WTC11 (cell line): ENCODE data around the gene EFCC1. TPM values are rescaled to one million over a fixed set of nuclear protein-coding genes. Genes with fewer than 3 reads are reported as not detected.

ENCODE experiments used
- ATAC-seq: fragments of 200-7000 bp; cut with Tn5 transposase; 2 replicates; pipeline ENCODE4 v1.10.0; 2021; ENCODE audit warnings: mild to moderate bottlenecking, moderate library complexity
- CTCF ChIA-PET: fragments of 300-600 bp; sonication (Branson Sonifier 250); formaldehyde crosslinking; loops from one replicate; lab custom pipeline; 2021; ENCODE audit warnings: antibody characterized with exemption; lab: Charles Lee
- POLR2A ChIA-PET: fragments of 350-600 bp; sonication (Branson Sonifier 250); formaldehyde crosslinking; loops from one replicate; lab custom pipeline; 2021; ENCODE audit warnings: antibody characterized with exemption; lab: Charles Lee
- DNase-seq: peaks from one replicate; pipeline ENCODE4 v3.0.0; 2021; ENCODE audit warnings: low spot score
- H3K27ac Mint-ChIP-seq: 2 replicates; pipeline ENCODE4 v1.8.0; 2021; ENCODE audit warnings: mixed read lengths
- H3K27me3 Mint-ChIP-seq: 2 replicates; pipeline ENCODE4 v1.8.0; 2021; ENCODE audit warnings: low read depth, mild to moderate bottlenecking, moderate library complexity, mixed read lengths
- H3K36me3 Mint-ChIP-seq: 2 replicates; pipeline ENCODE4 v1.8.0; 2021; ENCODE audit warnings: mixed read lengths
- H3K4me1 Mint-ChIP-seq: 2 replicates; pipeline ENCODE4 v1.8.0; 2022; ENCODE audit warnings: mixed read lengths
- H3K4me3 Mint-ChIP-seq: 2 replicates; pipeline ENCODE4 v1.8.0; 2021; ENCODE audit warnings: mild to moderate bottlenecking, moderate library complexity, mixed read lengths
- H3K9me3 Mint-ChIP-seq: 2 replicates; pipeline ENCODE4 v1.8.0; 2021; ENCODE audit warnings: mixed read lengths
- CBFB ChIP-seq: sonication (generic); formaldehyde crosslinking; IDR thresholded peaks from 2 replicates; pipeline ENCODE4 v1.8.1; 2022; ENCODE audit warnings: mild to moderate bottlenecking, low read depth, missing genetic modification reagents
- HMGA2 ChIP-seq: fragments of 250-450 bp; sonication (Bioruptor Pico); IDR thresholded peaks from 2 replicates; pipeline ENCODE4 v1.4.0; 2021; ENCODE audit warnings: mild to moderate bottlenecking, moderate library complexity
- IRF2 ChIP-seq: sonication (generic); formaldehyde crosslinking; IDR thresholded peaks from 2 replicates; pipeline ENCODE4 v1.8.0; 2022; ENCODE audit warnings: low read depth, missing genetic modification reagents, borderline replicate concordance
- MYBL2 ChIP-seq: sonication (generic); formaldehyde crosslinking; IDR thresholded peaks from 2 replicates; pipeline ENCODE4 v1.8.1; 2023; ENCODE audit warnings: mild to moderate bottlenecking, moderate library complexity, missing genetic modification reagents
- NFATC4 ChIP-seq: fragments of 250-450 bp; sonication (Bioruptor Pico); IDR thresholded peaks from 2 replicates; pipeline ENCODE4 v1.9.0; 2021; ENCODE audit warnings: mild to moderate bottlenecking
- NFE2L1 ChIP-seq: sonication (generic); formaldehyde crosslinking; IDR thresholded peaks from 2 replicates; pipeline ENCODE4 v1.8.1; 2023; ENCODE audit warnings: missing genetic modification reagents
- NFYB ChIP-seq: sonication (generic); formaldehyde crosslinking; conservative IDR thresholded peaks from 2 replicates; pipeline ENCODE4 v1.8.0; 2022; ENCODE audit warnings: low read depth, missing genetic modification reagents
- NR1H2 ChIP-seq: sonication (generic); formaldehyde crosslinking; IDR thresholded peaks from 2 replicates; pipeline ENCODE4 v1.9.0; 2021; ENCODE audit warnings: mild to moderate bottlenecking, moderate library complexity, missing genetic modification reagents
- NR2C2 ChIP-seq: sonication (generic); formaldehyde crosslinking; IDR thresholded peaks from 2 replicates; pipeline ENCODE4 v1.8.0; 2022; ENCODE audit warnings: mild to moderate bottlenecking, missing genetic modification reagents
- TCF7 ChIP-seq: sonication (generic); formaldehyde crosslinking; IDR thresholded peaks from 2 replicates; pipeline ENCODE4 v1.8.0; 2022; ENCODE audit warnings: mild to moderate bottlenecking, low read depth, missing genetic modification reagents, moderate library complexity
- TEAD1 ChIP-seq: sonication (generic); formaldehyde crosslinking; IDR thresholded peaks from 2 replicates; pipeline ENCODE4 v1.8.0; 2022; ENCODE audit warnings: mild to moderate bottlenecking, missing genetic modification reagents
- TP53 ChIP-seq: sonication (generic); formaldehyde crosslinking; IDR thresholded peaks from 2 replicates; pipeline ENCODE4 v1.8.1; 2023; ENCODE audit warnings: mild to moderate bottlenecking, missing genetic modification reagents
- ZNF232 ChIP-seq: sonication (generic); formaldehyde crosslinking; IDR thresholded peaks from 2 replicates; pipeline ENCODE4 v1.8.0; 2022; ENCODE audit warnings: mild to moderate bottlenecking, missing genetic modification reagents
- ZNF263 ChIP-seq: sonication (generic); formaldehyde crosslinking; IDR thresholded peaks from 2 replicates; pipeline ENCODE4 v1.8.1; 2022; ENCODE audit warnings: low read depth, mild to moderate bottlenecking, moderate library complexity, missing genetic modification reagents
- total RNA-seq: library from RNA; stranded (reverse); gene quantifications from 3 replicates; pipeline ENCODE4 v1.2.3, GENCODE V29; 2021
- TF ChIP-seq, protein P1 (sequence below): sonication (generic); formaldehyde crosslinking; IDR thresholded peaks from 2 replicates; pipeline ENCODE4 v1.8.0; 2022; ENCODE audit warnings: mild to moderate bottlenecking, missing genetic modification reagents
- TF ChIP-seq, protein P2 (sequence below): sonication (generic); formaldehyde crosslinking; IDR thresholded peaks from 2 replicates; pipeline ENCODE4 v1.8.0; 2022; ENCODE audit warnings: mild to moderate bottlenecking, missing genetic modification reagents
- TF ChIP-seq, protein P3 (sequence below): fragments of 250-450 bp; sonication (Bioruptor Pico); conservative IDR thresholded peaks from 2 replicates; pipeline ENCODE4 v1.9.0; 2021; ENCODE audit warnings: mild to moderate bottlenecking
- TF ChIP-seq, protein P4 (sequence below): sonication (generic); formaldehyde crosslinking; IDR thresholded peaks from 2 replicates; pipeline ENCODE4 v1.8.1; 2022; ENCODE audit warnings: missing genetic modification reagents, borderline replicate concordance
- TF ChIP-seq, protein P5 (sequence below): sonication (generic); formaldehyde crosslinking; IDR thresholded peaks from 2 replicates; pipeline ENCODE4 v1.8.0; 2023; ENCODE audit warnings: missing genetic modification reagents, mild to moderate bottlenecking, borderline replicate concordance
- TF ChIP-seq, protein P6 (sequence below): sonication (generic); formaldehyde crosslinking; IDR thresholded peaks from 2 replicates; pipeline ENCODE4 v1.8.1; 2023; ENCODE audit warnings: mild to moderate bottlenecking, missing genetic modification reagents, moderate library complexity

EFCC1 gene
- total RNA-seq, 1 experiment from 2014 or later, result 0.31 TPM

DNA sequence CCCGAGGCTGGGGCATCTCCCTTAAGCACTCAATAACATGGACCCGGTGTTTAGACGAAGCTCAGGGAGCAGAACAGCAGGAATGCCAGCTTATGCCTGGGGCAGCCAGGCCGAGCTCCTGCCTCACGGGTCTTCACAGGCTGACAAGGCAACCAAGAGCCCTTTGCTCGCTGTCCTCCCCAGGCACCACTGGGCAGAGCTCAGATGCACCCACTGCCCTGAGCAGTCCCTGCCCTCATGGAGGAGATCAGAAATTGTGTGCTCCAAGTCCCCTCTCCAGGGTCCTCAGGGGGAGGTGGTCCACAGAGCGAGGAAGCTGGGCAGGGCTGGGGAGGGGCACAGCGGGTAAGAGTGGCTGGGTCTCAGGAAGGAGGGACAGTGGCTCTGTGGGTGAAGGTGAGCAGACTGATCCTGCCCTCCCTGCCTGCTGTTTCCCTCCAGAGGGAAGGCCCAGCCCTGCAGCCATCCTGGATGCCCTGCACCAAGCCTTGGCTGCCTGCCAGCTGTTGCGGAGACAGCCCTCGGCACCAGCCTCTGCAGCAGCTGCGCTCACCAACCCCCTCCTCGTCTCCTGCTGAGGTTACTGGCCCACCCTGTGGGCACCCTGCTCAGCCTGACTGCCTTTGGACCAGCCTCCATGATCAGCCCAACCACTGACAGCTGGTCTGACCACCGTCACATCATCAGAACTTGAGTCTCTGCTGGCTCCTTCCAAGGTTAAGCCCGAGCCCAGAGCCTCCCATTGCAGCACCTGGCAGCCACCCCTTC lies 38.4 kb downstream of the EFCC1 start:
- no peak overlapping the region for H3K27ac Mint-ChIP-seq
- TF ChIP-seq HMGA2, result no peak
- TF ChIP-seq CBFB (CRISPR knock-in tag), result no peak
- no peak for TF ChIP-seq ZNF263 (CRISPR knock-in tag)
- no peak for TF ChIP-seq NR1H2 (CRISPR knock-in tag)
- TF ChIP-seq NFATC4 (CRISPR knock-in tag), result no peak
- TF ChIP-seq TCF7, result no peak
- TF ChIP-seq, protein P1, sequence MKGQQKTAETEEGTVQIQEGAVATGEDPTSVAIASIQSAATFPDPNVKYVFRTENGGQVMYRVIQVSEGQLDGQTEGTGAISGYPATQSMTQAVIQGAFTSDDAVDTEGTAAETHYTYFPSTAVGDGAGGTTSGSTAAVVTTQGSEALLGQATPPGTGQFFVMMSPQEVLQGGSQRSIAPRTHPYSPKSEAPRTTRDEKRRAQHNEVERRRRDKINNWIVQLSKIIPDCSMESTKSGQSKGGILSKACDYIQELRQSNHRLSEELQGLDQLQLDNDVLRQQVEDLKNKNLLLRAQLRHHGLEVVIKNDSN (CRISPR knock-in tag), result no peak
- TF ChIP-seq, protein P2, sequence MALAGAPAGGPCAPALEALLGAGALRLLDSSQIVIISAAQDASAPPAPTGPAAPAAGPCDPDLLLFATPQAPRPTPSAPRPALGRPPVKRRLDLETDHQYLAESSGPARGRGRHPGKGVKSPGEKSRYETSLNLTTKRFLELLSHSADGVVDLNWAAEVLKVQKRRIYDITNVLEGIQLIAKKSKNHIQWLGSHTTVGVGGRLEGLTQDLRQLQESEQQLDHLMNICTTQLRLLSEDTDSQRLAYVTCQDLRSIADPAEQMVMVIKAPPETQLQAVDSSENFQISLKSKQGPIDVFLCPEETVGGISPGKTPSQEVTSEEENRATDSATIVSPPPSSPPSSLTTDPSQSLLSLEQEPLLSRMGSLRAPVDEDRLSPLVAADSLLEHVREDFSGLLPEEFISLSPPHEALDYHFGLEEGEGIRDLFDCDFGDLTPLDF (CRISPR knock-in tag), result no peak
- TF ChIP-seq, protein P3, sequence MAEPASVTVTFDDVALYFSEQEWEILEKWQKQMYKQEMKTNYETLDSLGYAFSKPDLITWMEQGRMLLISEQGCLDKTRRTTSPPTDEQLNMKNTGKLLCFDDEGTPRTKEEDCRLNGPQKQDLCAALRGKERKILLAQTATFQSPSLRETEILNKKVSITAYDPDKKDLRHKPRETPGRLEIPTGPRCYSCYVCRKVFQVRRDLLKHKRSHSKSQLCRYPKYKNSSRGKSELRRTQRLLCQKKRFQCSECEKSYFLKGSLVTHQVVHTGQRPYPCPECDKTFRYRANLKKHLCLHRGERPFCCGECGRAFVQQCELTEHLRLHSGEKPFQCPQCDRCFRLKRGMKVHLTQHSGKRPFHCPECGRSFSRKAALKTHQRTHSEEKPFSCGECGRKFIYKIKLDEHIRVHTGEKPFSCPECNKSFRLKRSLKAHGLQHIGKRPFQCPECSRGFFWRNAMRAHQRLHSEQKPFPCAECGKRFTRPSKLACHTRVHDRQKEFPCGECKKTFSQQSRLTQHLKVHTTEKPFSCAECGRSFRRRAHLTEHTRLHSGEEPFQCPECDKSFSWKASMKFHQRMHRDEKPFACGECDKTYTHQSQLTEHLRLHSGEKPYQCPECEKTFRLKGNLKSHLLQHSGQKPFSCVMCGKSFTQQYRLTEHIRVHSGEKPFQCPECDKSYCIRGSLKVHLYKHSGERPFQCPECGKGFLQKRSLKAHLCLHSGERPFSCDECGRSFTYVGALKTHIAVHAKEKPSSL, result no peak
- no peak for TF ChIP-seq TP53 (CRISPR knock-in tag)
- TF ChIP-seq, protein P4, sequence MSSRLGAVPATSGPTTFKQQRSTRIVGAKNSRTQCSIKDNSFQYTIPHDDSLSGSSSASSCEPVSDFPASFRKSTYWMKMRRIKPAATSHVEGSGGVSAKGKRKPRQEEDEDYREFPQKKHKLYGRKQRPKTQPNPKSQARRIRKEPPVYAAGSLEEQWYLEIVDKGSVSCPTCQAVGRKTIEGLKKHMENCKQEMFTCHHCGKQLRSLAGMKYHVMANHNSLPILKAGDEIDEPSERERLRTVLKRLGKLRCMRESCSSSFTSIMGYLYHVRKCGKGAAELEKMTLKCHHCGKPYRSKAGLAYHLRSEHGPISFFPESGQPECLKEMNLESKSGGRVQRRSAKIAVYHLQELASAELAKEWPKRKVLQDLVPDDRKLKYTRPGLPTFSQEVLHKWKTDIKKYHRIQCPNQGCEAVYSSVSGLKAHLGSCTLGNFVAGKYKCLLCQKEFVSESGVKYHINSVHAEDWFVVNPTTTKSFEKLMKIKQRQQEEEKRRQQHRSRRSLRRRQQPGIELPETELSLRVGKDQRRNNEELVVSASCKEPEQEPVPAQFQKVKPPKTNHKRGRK (CRISPR knock-in tag), result no peak
- no peak for TF ChIP-seq NFE2L1 (CRISPR knock-in tag)
- no peak for TF ChIP-seq NR2C2 (CRISPR knock-in tag)
- TF ChIP-seq, protein P5, sequence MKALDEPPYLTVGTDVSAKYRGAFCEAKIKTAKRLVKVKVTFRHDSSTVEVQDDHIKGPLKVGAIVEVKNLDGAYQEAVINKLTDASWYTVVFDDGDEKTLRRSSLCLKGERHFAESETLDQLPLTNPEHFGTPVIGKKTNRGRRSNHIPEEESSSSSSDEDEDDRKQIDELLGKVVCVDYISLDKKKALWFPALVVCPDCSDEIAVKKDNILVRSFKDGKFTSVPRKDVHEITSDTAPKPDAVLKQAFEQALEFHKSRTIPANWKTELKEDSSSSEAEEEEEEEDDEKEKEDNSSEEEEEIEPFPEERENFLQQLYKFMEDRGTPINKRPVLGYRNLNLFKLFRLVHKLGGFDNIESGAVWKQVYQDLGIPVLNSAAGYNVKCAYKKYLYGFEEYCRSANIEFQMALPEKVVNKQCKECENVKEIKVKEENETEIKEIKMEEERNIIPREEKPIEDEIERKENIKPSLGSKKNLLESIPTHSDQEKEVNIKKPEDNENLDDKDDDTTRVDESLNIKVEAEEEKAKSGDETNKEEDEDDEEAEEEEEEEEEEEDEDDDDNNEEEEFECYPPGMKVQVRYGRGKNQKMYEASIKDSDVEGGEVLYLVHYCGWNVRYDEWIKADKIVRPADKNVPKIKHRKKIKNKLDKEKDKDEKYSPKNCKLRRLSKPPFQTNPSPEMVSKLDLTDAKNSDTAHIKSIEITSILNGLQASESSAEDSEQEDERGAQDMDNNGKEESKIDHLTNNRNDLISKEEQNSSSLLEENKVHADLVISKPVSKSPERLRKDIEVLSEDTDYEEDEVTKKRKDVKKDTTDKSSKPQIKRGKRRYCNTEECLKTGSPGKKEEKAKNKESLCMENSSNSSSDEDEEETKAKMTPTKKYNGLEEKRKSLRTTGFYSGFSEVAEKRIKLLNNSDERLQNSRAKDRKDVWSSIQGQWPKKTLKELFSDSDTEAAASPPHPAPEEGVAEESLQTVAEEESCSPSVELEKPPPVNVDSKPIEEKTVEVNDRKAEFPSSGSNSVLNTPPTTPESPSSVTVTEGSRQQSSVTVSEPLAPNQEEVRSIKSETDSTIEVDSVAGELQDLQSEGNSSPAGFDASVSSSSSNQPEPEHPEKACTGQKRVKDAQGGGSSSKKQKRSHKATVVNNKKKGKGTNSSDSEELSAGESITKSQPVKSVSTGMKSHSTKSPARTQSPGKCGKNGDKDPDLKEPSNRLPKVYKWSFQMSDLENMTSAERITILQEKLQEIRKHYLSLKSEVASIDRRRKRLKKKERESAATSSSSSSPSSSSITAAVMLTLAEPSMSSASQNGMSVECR, result no peak
- TF ChIP-seq IRF2, result no peak
- TF ChIP-seq, protein P6, sequence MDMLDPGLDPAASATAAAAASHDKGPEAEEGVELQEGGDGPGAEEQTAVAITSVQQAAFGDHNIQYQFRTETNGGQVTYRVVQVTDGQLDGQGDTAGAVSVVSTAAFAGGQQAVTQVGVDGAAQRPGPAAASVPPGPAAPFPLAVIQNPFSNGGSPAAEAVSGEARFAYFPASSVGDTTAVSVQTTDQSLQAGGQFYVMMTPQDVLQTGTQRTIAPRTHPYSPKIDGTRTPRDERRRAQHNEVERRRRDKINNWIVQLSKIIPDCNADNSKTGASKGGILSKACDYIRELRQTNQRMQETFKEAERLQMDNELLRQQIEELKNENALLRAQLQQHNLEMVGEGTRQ (CRISPR knock-in tag), result no peak
- no peak for TF ChIP-seq MYBL2 (CRISPR knock-in tag)
- no peak for TF ChIP-seq NFYB (CRISPR knock-in tag)
- no peak for TF ChIP-seq ZNF232
- no peak for TF ChIP-seq TEAD1 (CRISPR knock-in tag)
- no peak for DNase-seq
- POLR2A ChIA-PET, result no interaction called here
- no peaks in the 10 kb centered on the region for H3K36me3 Mint-ChIP-seq
- H3K27me3 Mint-ChIP-seq, result peaks cover 20% of the 10 kb centered on the region
- H3K9me3 Mint-ChIP-seq, result peaks cover 5% of the 10 kb centered on the region; the same call in 1 of the 2 replicates
- no peak; the same call in 1 of the 2 replicates for ATAC-seq
- CTCF ChIA-PET, result interaction anchor here (0.7 to 2.7 kb wide), 6 partner anchors 13 to 194 kb away, joined by 3 to 13 read pairs (median 4); no protein-coding TSS in a partner anchor
- H3K4me3 Mint-ChIP-seq, result no peak overlapping the region
- H3K4me1 Mint-ChIP-seq, result peaks cover 20% of the 10 kb centered on the region
